Suppressor macrophage (primary cell): Measurements from ENCODE around the gene ALDH4A1.

Experiments used
- DNase-seq, 4 experiments: peaks; one replicate each; pipeline ENCODE4 v3.0.0-alpha.2; 2020 to 2022

ALDH4A1 gene

GRCh38 chr1:18922319-18922726 lies 20.0 kb upstream of the ALDH4A1 start:
- peak; percentile 43 to 58 (median 51) for DNase-seq

- no peak for DNase-seq
Measured at GRCh38 chr1:18921516-18922251, 19.3 kb upstream of the ALDH4A1 start.

GRCh38 chr1:18920931-18921330 lies 18.6 kb upstream of the ALDH4A1 start:
- DNase-seq, result no peak

GRCh38 chr1:18919956-18920355 lies 17.6 kb upstream of the ALDH4A1 start:
- peak; percentile 46 to 74 (median 68) for DNase-seq

- no peak for DNase-seq
Measured at GRCh38 chr1:18919197-18919905, 17.0 kb upstream of the ALDH4A1 start.

- no peak for DNase-seq
Measured at GRCh38 chr1:18918417-18918816, 16.1 kb upstream of the ALDH4A1 start.

- DNase-seq, result no peak
Measured at GRCh38 chr1:18917071-18917799, 14.9 kb upstream of the ALDH4A1 start.

GRCh38 chr1:18915341-18915740 lies 13.0 kb upstream of the ALDH4A1 start:
- DNase-seq, result no peak

GRCh38 chr1:18913065-18913835 lies 10.9 kb upstream of the ALDH4A1 start:
- peak; percentile 76 to 91 (median 84) for DNase-seq

GRCh38 chr1:18912550-18912949 lies 10.2 kb upstream of the ALDH4A1 start:
- DNase-seq, result no peak

- DNase-seq, result no peak
Measured at GRCh38 chr1:18908911-18909771, 6.8 kb upstream of the ALDH4A1 start.

GRCh38 chr1:18907917-18908845 lies 5.8 kb upstream of the ALDH4A1 start:
- DNase-seq, result peak in 3 of 4 experiments; percentile 54 to 74 (median 71)

GRCh38 chr1:18907021-18907916 lies 4.9 kb upstream of the ALDH4A1 start:
- DNase-seq, result peak; percentile 74 to 89 (median 84)

- no peak for DNase-seq
Measured at GRCh38 chr1:18903291-18903756, 969 bp upstream of the ALDH4A1 start.

- DNase-seq, result peak in 3 of 4 experiments; percentile 44 to 50 (median 47)
Measured at GRCh38 chr1:18901952-18902522, 318 bp downstream of the ALDH4A1 start.

GRCh38 chr1:18901147-18901951 lies 1.0 kb downstream of the ALDH4A1 start:
- DNase-seq, result peak in 3 of 4 experiments; percentile 33 to 50 (median 40)

GRCh38 chr1:18900303-18900841 lies 2.0 kb downstream of the ALDH4A1 start:
- DNase-seq, result no peak
